HepG2 (cell line): ENCODE data around the gene STX1B. TPM values are rescaled to one million over a fixed set of nuclear protein-coding genes. Genes with fewer than 3 reads are reported as not detected.
A peak's percentile ranks its signal among the peaks of the same experiment; 100 is the strongest.

Experiments
- CBFB ChIP-seq: sonication (generic); formaldehyde crosslinking; IDR thresholded peaks from 2 replicates; pipeline ENCODE4 v1.4.0; 2020; ENCODE audit warnings: missing genetic modification reagents
- CBX2 ChIP-seq, 2 experiments: fragments of 200-600 bp in 1 of 2; sonication (generic); formaldehyde crosslinking in 1 of 2; IDR thresholded peaks; 2 replicates each; pipeline versions ENCODE4 v1.7.0 to v1.8.1; 2018 to 2022; ENCODE audit warnings: low read depth in 2 of 2, low read length in 1 of 2, mild to moderate bottlenecking in 1 of 2, missing genetic modification reagents in 1 of 2
- CHD2 ChIP-seq: IDR thresholded peaks from 2 replicates; pipeline ENCODE4 v1.6.1; 2011; ENCODE audit warnings: low read depth, low read length, improper control_type of control experiment
- DPF2 ChIP-seq: sonication (generic); formaldehyde crosslinking; IDR thresholded peaks from 2 replicates; pipeline ENCODE4 v1.4.0; 2020; ENCODE audit warnings: mild to moderate bottlenecking, low read depth, missing genetic modification reagents, borderline replicate concordance
- NFRKB ChIP-seq: fragments of 450-650 bp; IDR thresholded peaks from 2 replicates; pipeline ENCODE4 v1.6.1; 2017
- TBP ChIP-seq: sonication (generic); formaldehyde crosslinking; IDR thresholded peaks from 2 replicates; pipeline ENCODE4 v1.5.0; 2020; ENCODE audit warnings: missing genetic modification reagents
- ZFP36L1 ChIP-seq: sonication (generic); formaldehyde crosslinking; IDR thresholded peaks from 2 replicates; pipeline ENCODE4 v1.8.0; 2022; ENCODE audit warnings: mild to moderate bottlenecking, missing genetic modification reagents, moderate library complexity
- ZFY ChIP-seq: sonication (generic); formaldehyde crosslinking; IDR thresholded peaks from 2 replicates; pipeline ENCODE4 v1.4.0; 2020; ENCODE audit warnings: missing genetic modification reagents
- ZNF615 ChIP-seq: sonication (generic); formaldehyde crosslinking; IDR thresholded peaks from 2 replicates; pipeline ENCODE4 v1.5.0; 2020; ENCODE audit warnings: mild to moderate bottlenecking, missing genetic modification reagents, borderline replicate concordance
- polyA plus RNA-seq, 8 experiments: library from polyadenylated mRNA; depleted of rRNA in 3 of 8; stranded (reverse) in 7 of 8; unstranded in 1 of 8; fragments of >200 nt; fragmentation: Illumina TruSeq in 4 of 8; extraction: Trizol in 4 of 8; gene quantifications; 2 replicates each; pipeline versions ENCODE4 v1.2.1 to v1.2.3, GENCODE V29; 2011 to 2016; ENCODE audit warnings: low read depth in 4 of 8, missing spikeins in 1 of 8, mixed read lengths in 1 of 8; ENCODE audit not compliant: insufficient read depth in 1 of 8
- total RNA-seq, 5 experiments: library from RNA; depleted of rRNA; stranded (reverse); fragments of >200 nt; fragmentation: Illumina TruSeq; extraction: Trizol; gene quantifications; 2 replicates each; pipeline ENCODE4 v1.2.3, GENCODE V29; 2016; ENCODE audit warnings: low read depth in 1 of 5
- TF ChIP-seq, protein P1 (sequence below): sonication (generic); formaldehyde crosslinking; IDR thresholded peaks from 2 replicates; pipeline ENCODE4 v1.4.0; 2020; ENCODE audit warnings: missing genetic modification reagents, borderline replicate concordance
- TF ChIP-seq, protein P2 (sequence below): sonication (generic); formaldehyde crosslinking; IDR thresholded peaks from 2 replicates; pipeline ENCODE4 v1.9.0; 2021; ENCODE audit warnings: mild to moderate bottlenecking, missing genetic modification reagents
- TF ChIP-seq, protein P3 (sequence below): sonication (generic); formaldehyde crosslinking; IDR thresholded peaks from 2 replicates; pipeline ENCODE4 v1.8.1; 2023; ENCODE audit warnings: mild to moderate bottlenecking, moderate library complexity, missing genetic modification reagents
- TF ChIP-seq, protein P4 (sequence below), 2 experiments: sonication (generic) in 1 of 2; formaldehyde crosslinking in 1 of 2; IDR thresholded peaks; 2 replicates each; pipeline versions ENCODE4 v1.6.1 to v1.9.0; 2014 to 2022; ENCODE audit warnings: antibody characterized with exemption in 1 of 2, borderline replicate concordance in 1 of 2, inconsistent platforms in 1 of 2, low read depth in 1 of 2, missing genetic modification reagents in 1 of 2

STX1B gene
- total and polyA plus RNA-seq, 2 of the 13 experiments (the other 11 are each of a cell fraction or from before 2014, with no cell fraction given): 2.1 to 3.0 TPM

DNA sequence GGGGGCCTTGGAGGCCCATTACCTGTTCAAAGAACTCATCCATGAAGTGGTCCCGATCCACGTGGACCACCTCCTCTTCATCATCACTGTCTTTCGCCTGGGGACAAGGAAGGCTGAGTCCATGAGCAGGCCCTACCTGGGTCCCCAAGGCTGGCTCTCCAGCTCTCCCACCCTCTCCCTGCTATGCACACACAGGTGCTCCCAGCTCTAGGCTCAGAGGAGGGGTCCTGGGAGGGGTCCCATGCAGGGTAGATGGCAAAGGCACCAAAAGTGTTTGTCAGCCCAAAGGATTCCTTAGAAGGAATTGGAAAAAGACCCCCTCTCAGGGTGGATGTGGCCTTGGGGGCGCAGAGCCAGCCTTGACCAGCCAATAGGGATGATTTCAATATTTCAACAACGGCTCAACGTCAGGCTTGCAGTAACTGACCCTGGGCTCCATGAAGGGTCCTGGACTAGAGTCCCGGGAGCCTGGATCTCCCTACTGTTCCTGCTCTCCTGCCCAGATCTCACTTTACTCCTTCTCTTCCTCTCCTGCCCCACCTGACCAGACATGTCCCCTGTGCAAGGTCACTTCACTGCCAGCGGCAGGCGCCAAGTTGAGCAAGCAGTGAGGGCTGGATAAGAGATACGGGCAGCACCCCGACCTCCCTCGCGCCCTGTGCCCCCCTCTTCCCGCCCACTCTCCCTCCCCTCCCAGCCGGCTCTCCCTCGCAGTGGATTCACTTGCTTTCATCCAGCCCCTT is 8.8 kb downstream of the STX1B start (continued):
- TF ChIP-seq DPF2 (CRISPR knock-in tag) (peak; percentile 58; the same call in 1 of the 2 replicates), TBP (CRISPR knock-in tag) (no peak), ZFP36L1 (CRISPR knock-in tag) (no peak), CHD2 (no peak), ZNF615 (CRISPR knock-in tag) (no peak), CBX2 (IDR thresholded peaks at IDR 0.05; ENCODE audit: low read depth, low read length) (no peak), CBX2 (CRISPR knock-in tag; IDR thresholded peaks at IDR 0.05; ENCODE audit: low read depth) (no peak), NFRKB (no peak), ZFY (CRISPR knock-in tag) (no peak), CBFB (CRISPR knock-in tag) (no peak)
- TF ChIP-seq, protein P1, sequence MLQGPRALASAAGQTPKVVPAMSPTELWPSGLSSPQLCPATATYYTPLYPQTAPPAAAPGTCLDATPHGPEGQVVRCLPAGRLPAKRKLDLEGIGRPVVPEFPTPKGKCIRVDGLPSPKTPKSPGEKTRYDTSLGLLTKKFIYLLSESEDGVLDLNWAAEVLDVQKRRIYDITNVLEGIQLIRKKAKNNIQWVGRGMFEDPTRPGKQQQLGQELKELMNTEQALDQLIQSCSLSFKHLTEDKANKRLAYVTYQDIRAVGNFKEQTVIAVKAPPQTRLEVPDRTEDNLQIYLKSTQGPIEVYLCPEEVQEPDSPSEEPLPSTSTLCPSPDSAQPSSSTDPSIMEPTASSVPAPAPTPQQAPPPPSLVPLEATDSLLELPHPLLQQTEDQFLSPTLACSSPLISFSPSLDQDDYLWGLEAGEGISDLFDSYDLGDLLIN (CRISPR knock-in tag): no peak
- TF ChIP-seq, protein P2, sequence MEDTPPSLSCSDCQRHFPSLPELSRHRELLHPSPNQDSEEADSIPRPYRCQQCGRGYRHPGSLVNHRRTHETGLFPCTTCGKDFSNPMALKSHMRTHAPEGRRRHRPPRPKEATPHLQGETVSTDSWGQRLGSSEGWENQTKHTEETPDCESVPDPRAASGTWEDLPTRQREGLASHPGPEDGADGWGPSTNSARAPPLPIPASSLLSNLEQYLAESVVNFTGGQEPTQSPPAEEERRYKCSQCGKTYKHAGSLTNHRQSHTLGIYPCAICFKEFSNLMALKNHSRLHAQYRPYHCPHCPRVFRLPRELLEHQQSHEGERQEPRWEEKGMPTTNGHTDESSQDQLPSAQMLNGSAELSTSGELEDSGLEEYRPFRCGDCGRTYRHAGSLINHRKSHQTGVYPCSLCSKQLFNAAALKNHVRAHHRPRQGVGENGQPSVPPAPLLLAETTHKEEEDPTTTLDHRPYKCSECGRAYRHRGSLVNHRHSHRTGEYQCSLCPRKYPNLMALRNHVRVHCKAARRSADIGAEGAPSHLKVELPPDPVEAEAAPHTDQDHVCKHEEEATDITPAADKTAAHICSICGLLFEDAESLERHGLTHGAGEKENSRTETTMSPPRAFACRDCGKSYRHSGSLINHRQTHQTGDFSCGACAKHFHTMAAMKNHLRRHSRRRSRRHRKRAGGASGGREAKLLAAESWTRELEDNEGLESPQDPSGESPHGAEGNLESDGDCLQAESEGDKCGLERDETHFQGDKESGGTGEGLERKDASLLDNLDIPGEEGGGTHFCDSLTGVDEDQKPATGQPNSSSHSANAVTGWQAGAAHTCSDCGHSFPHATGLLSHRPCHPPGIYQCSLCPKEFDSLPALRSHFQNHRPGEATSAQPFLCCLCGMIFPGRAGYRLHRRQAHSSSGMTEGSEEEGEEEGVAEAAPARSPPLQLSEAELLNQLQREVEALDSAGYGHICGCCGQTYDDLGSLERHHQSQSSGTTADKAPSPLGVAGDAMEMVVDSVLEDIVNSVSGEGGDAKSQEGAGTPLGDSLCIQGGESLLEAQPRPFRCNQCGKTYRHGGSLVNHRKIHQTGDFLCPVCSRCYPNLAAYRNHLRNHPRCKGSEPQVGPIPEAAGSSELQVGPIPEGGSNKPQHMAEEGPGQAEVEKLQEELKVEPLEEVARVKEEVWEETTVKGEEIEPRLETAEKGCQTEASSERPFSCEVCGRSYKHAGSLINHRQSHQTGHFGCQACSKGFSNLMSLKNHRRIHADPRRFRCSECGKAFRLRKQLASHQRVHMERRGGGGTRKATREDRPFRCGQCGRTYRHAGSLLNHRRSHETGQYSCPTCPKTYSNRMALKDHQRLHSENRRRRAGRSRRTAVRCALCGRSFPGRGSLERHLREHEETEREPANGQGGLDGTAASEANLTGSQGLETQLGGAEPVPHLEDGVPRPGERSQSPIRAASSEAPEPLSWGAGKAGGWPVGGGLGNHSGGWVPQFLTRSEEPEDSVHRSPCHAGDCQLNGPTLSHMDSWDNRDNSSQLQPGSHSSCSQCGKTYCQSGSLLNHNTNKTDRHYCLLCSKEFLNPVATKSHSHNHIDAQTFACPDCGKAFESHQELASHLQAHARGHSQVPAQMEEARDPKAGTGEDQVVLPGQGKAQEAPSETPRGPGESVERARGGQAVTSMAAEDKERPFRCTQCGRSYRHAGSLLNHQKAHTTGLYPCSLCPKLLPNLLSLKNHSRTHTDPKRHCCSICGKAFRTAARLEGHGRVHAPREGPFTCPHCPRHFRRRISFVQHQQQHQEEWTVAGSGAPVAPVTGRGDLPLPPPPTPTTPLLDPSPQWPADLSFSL (CRISPR knock-in tag): no peak
- TF ChIP-seq, protein P3, sequence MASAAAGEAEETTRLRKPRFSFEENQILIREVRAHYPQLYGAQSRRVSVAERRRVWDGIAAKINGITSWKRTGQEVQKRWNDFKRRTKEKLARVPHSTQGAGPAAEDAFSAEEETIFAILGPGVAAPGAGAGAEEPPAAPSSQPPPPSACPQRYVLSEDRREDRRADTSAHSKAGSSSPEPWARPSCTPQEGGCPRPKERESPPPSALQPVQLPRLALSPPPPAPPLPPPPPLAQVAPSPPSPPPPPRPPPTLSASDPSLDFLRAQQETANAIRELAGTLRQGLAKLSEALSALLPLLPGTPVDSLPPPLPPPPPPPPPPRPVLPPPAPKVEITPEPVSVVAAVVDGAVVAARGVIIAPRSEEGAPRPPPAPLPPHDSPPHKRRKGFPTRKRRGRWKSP (CRISPR knock-in tag): no peak
- TF ChIP-seq, protein P4, sequence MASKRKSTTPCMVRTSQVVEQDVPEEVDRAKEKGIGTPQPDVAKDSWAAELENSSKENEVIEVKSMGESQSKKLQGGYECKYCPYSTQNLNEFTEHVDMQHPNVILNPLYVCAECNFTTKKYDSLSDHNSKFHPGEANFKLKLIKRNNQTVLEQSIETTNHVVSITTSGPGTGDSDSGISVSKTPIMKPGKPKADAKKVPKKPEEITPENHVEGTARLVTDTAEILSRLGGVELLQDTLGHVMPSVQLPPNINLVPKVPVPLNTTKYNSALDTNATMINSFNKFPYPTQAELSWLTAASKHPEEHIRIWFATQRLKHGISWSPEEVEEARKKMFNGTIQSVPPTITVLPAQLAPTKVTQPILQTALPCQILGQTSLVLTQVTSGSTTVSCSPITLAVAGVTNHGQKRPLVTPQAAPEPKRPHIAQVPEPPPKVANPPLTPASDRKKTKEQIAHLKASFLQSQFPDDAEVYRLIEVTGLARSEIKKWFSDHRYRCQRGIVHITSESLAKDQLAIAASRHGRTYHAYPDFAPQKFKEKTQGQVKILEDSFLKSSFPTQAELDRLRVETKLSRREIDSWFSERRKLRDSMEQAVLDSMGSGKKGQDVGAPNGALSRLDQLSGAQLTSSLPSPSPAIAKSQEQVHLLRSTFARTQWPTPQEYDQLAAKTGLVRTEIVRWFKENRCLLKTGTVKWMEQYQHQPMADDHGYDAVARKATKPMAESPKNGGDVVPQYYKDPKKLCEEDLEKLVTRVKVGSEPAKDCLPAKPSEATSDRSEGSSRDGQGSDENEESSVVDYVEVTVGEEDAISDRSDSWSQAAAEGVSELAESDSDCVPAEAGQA (IDR thresholded peaks at IDR 0.05; ENCODE audit: low read depth): no peak
- TF ChIP-seq, protein P4 (CRISPR knock-in tag; IDR thresholded peaks at IDR 0.05; ENCODE audit: borderline replicate concordance): no peak
